HCT116 (cell line): Measurements from ENCODE around the gene UNC93B1. TPM values are rescaled to one million over a fixed set of nuclear protein-coding genes. Genes with fewer than 3 reads are reported as not detected.
A peak's percentile ranks its signal among the peaks of the same experiment; 100 is the strongest.

ENCODE experiments used
- ATAC-seq: fragments of 200-7000 bp; cut with Tn5 transposase; 2 replicates; pipeline ENCODE4 v1.9.1; 2020; ENCODE audit warnings: mild to moderate bottlenecking, moderate library complexity
- BruUV-seq: library from RNA; stranded (reverse); fragments of 400-500 nt; replicated peaks from 2 replicates; lab custom pipeline; 2021; lab: Mats Ljungman, UMichigan
- CTCF ChIA-PET: fragments of 300-600 bp; sonication (Branson Sonifier 250); formaldehyde crosslinking; loops from one replicate; lab custom pipeline; 2021; ENCODE audit warnings: antibody characterized with exemption; lab: Charles Lee
- POLR2A ChIA-PET: fragments of 300-600, 350-600 bp; sonication (Branson Sonifier 250); formaldehyde crosslinking; loops from one replicate; lab custom pipeline; 2021; ENCODE audit warnings: antibody characterized with exemption; lab: Charles Lee
- RAD21 ChIA-PET, 2 experiments: fragments of 300-600 bp; sonication (Branson Sonifier 250); formaldehyde crosslinking; loops; one replicate each; lab custom pipeline; 2023; ENCODE audit warnings: low total read pairs in 2 of 2; ENCODE audit not compliant: uncharacterized antibody in 2 of 2, unreplicated experiment in 2 of 2, low non-redundant PET in 1 of 2; lab: Charles Lee
- DNase-seq: peaks from one replicate; pipeline ENCODE4 v3.0.0-alpha.2; 2010; ENCODE audit warnings: low read depth, low spot score
- H2AFZ ChIP-seq: fragments of 200-600 bp; shearing (Covaris generic), sonication (generic); 2 replicates; pipeline ENCODE4 v1.6.1; 2017; ENCODE audit warnings: low read depth, mixed run types, mixed read lengths, antibody characterized with exemption, low read length; ENCODE audit not compliant: poor library complexity, severe bottlenecking
- H3K27ac ChIP-seq: 2 replicates; pipeline ENCODE4 v1.5.1; 2012; ENCODE audit warnings: low read depth, low read length
- H3K27me3 ChIP-seq: fragments of 200-600 bp; sonication (generic); 2 replicates; pipeline ENCODE4 v1.6.1; 2016; ENCODE audit warnings: mixed run types, low read length, mixed read lengths; ENCODE audit not compliant: insufficient read depth
- H3K36me3 ChIP-seq, 2 experiments: fragments of 200-500 bp in 1 of 2; fragments of 200-600 bp in 1 of 2; sonication (Bioruptor generic) in 1 of 2; sonication (generic) in 1 of 2; 2 replicates each; pipeline versions ENCODE4 v1.5.1 to v1.6.1; 2014 to 2016; ENCODE audit warnings: low read length in 2 of 2, inconsistent platforms in 1 of 2, mixed read lengths in 1 of 2, mixed run types in 1 of 2; ENCODE audit not compliant: insufficient read depth in 2 of 2, control insufficient read depth in 1 of 2
- H3K4me1 ChIP-seq, 2 experiments: fragments of 200-600 bp in 1 of 2; sonication (generic) in 1 of 2; 2 replicates each; pipeline versions ENCODE4 v1.5.1 to v1.6.1; 2012 to 2017; ENCODE audit warnings: low read length in 2 of 2, inconsistent platforms in 1 of 2, mild to moderate bottlenecking in 1 of 2, mixed read lengths in 1 of 2, mixed run types in 1 of 2, moderate library complexity in 1 of 2; ENCODE audit not compliant: insufficient read depth in 2 of 2, control insufficient read depth in 1 of 2
- H3K4me2 ChIP-seq: fragments of 200-600 bp; sonication (generic); 2 replicates; pipeline ENCODE4 v1.6.1; 2017; ENCODE audit warnings: mixed run types, low read length, mixed read lengths
- H3K4me3 ChIP-seq, 2 experiments: fragments of 200-600 bp in 1 of 2; sonication (generic) in 1 of 2; replicated peaks in 1 of 2; 2 replicates each; pipeline ENCODE4 v1.5.1; 2011 to 2016; ENCODE audit warnings: low read length in 2 of 2, control low read depth in 1 of 2, low read depth in 1 of 2, mild to moderate bottlenecking in 1 of 2, mixed read lengths in 1 of 2, mixed run types in 1 of 2
- H3K79me2 ChIP-seq: fragments of 200-600 bp; sonication (generic); 2 replicates; pipeline ENCODE4 v1.6.1; 2017; ENCODE audit warnings: mild to moderate bottlenecking, mixed run types, low read length, moderate library complexity, mixed read lengths; ENCODE audit not compliant: insufficient read depth
- H3K9ac ChIP-seq: fragments of 200-600 bp; sonication (generic); 2 replicates; pipeline ENCODE4 v1.6.1; 2016; ENCODE audit warnings: low read length, mixed read lengths
- H3K9me2 ChIP-seq: fragments of 200-600 bp; sonication (generic), shearing (Covaris generic); 2 replicates; pipeline ENCODE4 v1.6.1; 2017; ENCODE audit warnings: mixed run types, mild to moderate bottlenecking, moderate library complexity; ENCODE audit not compliant: insufficient read depth
- H3K9me3 ChIP-seq, 2 experiments: fragments of 200-500 bp in 1 of 2; fragments of 200-600 bp in 1 of 2; sonication (Bioruptor generic) in 1 of 2; sonication (generic) in 1 of 2; 2 replicates each; pipeline ENCODE4 v1.6.1; 2014 to 2017; ENCODE audit warnings: low read length in 2 of 2, mixed read lengths in 2 of 2, inconsistent platforms in 1 of 2, low read depth in 1 of 2, mild to moderate bottlenecking in 1 of 2, mixed run types in 1 of 2, moderate library complexity in 1 of 2; ENCODE audit not compliant: control insufficient read depth in 1 of 2, insufficient read depth in 1 of 2
- H4K20me1 ChIP-seq: fragments of 200-600 bp; sonication (generic), shearing (Covaris generic); 2 replicates; pipeline ENCODE4 v1.6.1; 2017; ENCODE audit warnings: mixed run types, mild to moderate bottlenecking, moderate library complexity; ENCODE audit not compliant: insufficient read depth
- CBX3 ChIP-seq: IDR thresholded peaks from 2 replicates; pipeline ENCODE4 v1.6.1; 2012; ENCODE audit warnings: low read depth
- EGR1 ChIP-seq: IDR thresholded peaks from 2 replicates; pipeline ENCODE4 v1.6.1; 2012; ENCODE audit warnings: low read depth
- ELF1 ChIP-seq: IDR thresholded peaks from 2 replicates; pipeline ENCODE4 v1.6.1; 2012; ENCODE audit warnings: low read depth, borderline replicate concordance
- EZH2phosphoT487 ChIP-seq: fragments of 200-600 bp; IDR thresholded peaks from 2 replicates; pipeline ENCODE4 v1.6.1; 2018; ENCODE audit warnings: antibody characterized with exemption, borderline replicate concordance
- FOSL1 ChIP-seq: IDR thresholded peaks from 2 replicates; pipeline ENCODE4 v1.6.1; 2012; ENCODE audit warnings: low read depth
- JUND ChIP-seq: IDR thresholded peaks from 2 replicates; pipeline ENCODE4 v1.6.1; 2012
- SIN3A ChIP-seq: IDR thresholded peaks from 2 replicates; pipeline ENCODE4 v1.6.1; 2012; ENCODE audit warnings: low read depth
- SRF ChIP-seq: IDR thresholded peaks from 2 replicates; pipeline ENCODE4 v1.6.1; 2012; ENCODE audit warnings: low read depth
- YY1 ChIP-seq: IDR thresholded peaks from 2 replicates; pipeline ENCODE4 v1.6.1; 2011; ENCODE audit warnings: low read length, low read depth, moderate library complexity, mild to moderate bottlenecking; ENCODE audit not compliant: insufficient replicate concordance; ENCODE audit errors: extremely low read depth
- ZFX ChIP-seq: fragments of 450-650 bp; IDR thresholded peaks from 2 replicates; pipeline ENCODE4 v1.6.1; 2017
- ZNF274 ChIP-seq: fragments of 200-500 bp; sonication (Bioruptor generic); IDR thresholded peaks from 2 replicates; pipeline ENCODE4 v1.6.1; 2014; ENCODE audit warnings: mild to moderate bottlenecking, low read depth, low read length, inconsistent platforms
- intact Hi-C: fragments of 100-400 bp; cut with micrococcal nuclease; formaldehyde crosslinking; loops from 2 replicates; pipeline ENCODE4 v1.10.0; 2022
- total RNA-seq: library from RNA; stranded (reverse); gene quantifications from one replicate; pipeline ENCODE4 v1.2.1, GENCODE V29; 2021; ENCODE audit not compliant: unreplicated experiment
- TF ChIP-seq, protein P1 (sequence below): IDR thresholded peaks from 2 replicates; pipeline ENCODE4 v1.6.1; 2012
- TF ChIP-seq, protein P2 (sequence below): IDR thresholded peaks from 2 replicates; pipeline ENCODE4 v1.6.1; 2011; ENCODE audit warnings: mild to moderate bottlenecking, low read length, moderate library complexity; ENCODE audit not compliant: insufficient replicate concordance; ENCODE audit errors: extremely low read depth
- TF ChIP-seq, protein P3 (sequence below), 3 experiments: fragments of 200-600 bp in 1 of 3; sonication (generic) in 1 of 3; IDR thresholded peaks in 2 of 3; conservative IDR thresholded peaks in 1 of 3; 2 replicates each; pipeline ENCODE4 v1.5.1; 2012 to 2017; ENCODE audit warnings: low read depth in 2 of 3, low read length in 2 of 3, antibody characterized with exemption in 1 of 3, borderline replicate concordance in 1 of 3, control low read depth in 1 of 3, mild to moderate bottlenecking in 1 of 3, mixed read lengths in 1 of 3, mixed run types in 1 of 3, moderate library complexity in 1 of 3; ENCODE audit not compliant: insufficient read depth in 1 of 3

The UNC93B1 gene
- total RNA-seq, 1 experiment from 2014 or later: 72.9 TPM

DNA sequence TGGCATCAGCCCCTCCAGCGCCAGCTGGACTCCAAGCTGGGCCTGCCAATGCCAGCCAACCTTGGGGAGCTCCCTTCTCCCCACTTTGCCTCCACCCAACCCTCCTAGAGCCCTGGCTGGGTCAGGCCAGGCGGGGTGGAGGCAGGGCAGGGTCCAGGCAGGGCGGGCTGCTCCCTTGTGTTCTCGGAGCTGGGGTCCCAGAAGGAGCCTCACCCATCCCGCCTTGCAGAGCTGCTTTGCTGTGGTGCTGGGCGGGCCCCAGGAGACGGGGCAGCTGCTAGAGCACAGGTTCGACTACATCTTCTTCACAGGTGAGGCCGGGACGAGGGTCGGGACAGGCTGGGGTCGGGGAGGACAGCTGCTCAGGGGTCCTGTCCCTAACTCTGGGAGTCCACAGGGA lies 15.6 kb upstream of the UNC93B1 start:
- no peaks in the 10 kb centered on the region for H3K79me2 ChIP-seq
- peaks cover 49 to 60% of the 10 kb centered on the region in 2 experiments for H3K4me1 ChIP-seq
- TF ChIP-seq EGR1 (no peak), ZFX (no peak), ZNF274 (no peak), SRF (no peak), SIN3A (no peak), JUND (no peak), CBX3 (no peak), EZH2phosphoT487 (no peak), ELF1 (no peak)
- TF ChIP-seq, protein P1, sequence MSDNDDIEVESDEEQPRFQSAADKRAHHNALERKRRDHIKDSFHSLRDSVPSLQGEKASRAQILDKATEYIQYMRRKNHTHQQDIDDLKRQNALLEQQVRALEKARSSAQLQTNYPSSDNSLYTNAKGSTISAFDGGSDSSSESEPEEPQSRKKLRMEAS: no peak
- TF ChIP-seq, all 23 proteins: peak for 0
- Histone ChIP-seq H3K9me2 (no peaks in the 10 kb centered on the region), H4K20me1 (no peaks in the 10 kb centered on the region), H3K4me2 (no peak overlapping the region), H3K4me3 (no peak overlapping the region), H3K9me3 (no peaks in the 10 kb centered on the region), H3K27me3 (no peaks in the 10 kb centered on the region), H3K27ac (peak overlapping the region; percentile 60; the same call in 1 of the 2 replicates), H3K36me3 (no peaks in the 10 kb centered on the region), H2AFZ (no peak overlapping the region), H3K9ac (no peak overlapping the region)
- intact Hi-C loops: no loop called here
- RAD21 ChIA-PET: interaction anchor here in 1 of 2 experiments (0.8 kb wide), 1 partner anchor 10 kb away, joined by 3 read pairs; the partner anchor contains the start of gene ALDH3B1
- CTCF ChIA-PET: no interaction called here
- no TSS peak for BruUV-seq
- ATAC-seq (no peak), DNase-seq (no peak)
- POLR2A ChIA-PET: no interaction called here

DNA sequence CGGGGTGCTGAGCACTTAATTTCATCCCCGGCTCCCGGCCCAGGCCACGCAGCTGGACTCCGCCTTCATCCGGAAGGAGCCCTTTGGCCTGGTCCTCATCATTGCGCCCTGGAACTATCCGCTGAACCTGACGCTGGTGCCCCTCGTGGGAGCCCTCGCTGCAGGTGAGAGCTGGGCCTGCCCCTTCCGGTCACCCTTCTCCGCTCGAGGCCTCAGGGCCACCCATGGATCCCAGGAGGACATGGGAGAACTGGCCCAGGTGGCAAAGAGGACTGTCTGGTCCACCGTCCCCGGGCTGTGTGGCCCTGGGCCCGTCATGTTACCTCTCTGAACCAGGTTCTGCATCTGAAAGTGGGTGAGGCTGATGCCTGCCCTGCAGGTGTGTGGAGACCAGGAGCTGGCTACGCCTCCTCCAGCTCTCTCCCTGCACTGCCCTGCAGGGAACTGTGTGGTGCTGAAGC lies 14.9 kb upstream of the UNC93B1 start:
- no peaks in the 10 kb centered on the region for H3K27me3 ChIP-seq
- H3K9me3 ChIP-seq: no peaks in the 10 kb centered on the region
- POLR2A ChIA-PET: no interaction called here
- TF ChIP-seq FOSL1 (no peak), YY1 (no peak), ZNF274 (no peak), EZH2phosphoT487 (no peak)
- TF ChIP-seq, protein P2, sequence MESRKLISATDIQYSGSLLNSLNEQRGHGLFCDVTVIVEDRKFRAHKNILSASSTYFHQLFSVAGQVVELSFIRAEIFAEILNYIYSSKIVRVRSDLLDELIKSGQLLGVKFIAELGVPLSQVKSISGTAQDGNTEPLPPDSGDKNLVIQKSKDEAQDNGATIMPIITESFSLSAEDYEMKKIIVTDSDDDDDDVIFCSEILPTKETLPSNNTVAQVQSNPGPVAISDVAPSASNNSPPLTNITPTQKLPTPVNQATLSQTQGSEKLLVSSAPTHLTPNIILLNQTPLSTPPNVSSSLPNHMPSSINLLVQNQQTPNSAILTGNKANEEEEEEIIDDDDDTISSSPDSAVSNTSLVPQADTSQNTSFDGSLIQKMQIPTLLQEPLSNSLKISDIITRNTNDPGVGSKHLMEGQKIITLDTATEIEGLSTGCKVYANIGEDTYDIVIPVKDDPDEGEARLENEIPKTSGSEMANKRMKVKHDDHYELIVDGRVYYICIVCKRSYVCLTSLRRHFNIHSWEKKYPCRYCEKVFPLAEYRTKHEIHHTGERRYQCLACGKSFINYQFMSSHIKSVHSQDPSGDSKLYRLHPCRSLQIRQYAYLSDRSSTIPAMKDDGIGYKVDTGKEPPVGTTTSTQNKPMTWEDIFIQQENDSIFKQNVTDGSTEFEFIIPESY: no peak
- TF ChIP-seq, protein P3, sequence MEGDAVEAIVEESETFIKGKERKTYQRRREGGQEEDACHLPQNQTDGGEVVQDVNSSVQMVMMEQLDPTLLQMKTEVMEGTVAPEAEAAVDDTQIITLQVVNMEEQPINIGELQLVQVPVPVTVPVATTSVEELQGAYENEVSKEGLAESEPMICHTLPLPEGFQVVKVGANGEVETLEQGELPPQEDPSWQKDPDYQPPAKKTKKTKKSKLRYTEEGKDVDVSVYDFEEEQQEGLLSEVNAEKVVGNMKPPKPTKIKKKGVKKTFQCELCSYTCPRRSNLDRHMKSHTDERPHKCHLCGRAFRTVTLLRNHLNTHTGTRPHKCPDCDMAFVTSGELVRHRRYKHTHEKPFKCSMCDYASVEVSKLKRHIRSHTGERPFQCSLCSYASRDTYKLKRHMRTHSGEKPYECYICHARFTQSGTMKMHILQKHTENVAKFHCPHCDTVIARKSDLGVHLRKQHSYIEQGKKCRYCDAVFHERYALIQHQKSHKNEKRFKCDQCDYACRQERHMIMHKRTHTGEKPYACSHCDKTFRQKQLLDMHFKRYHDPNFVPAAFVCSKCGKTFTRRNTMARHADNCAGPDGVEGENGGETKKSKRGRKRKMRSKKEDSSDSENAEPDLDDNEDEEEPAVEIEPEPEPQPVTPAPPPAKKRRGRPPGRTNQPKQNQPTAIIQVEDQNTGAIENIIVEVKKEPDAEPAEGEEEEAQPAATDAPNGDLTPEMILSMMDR (IDR thresholded peaks at IDR 0.05 in 2 of 3, conservative IDR thresholded peaks at IDR 0.05 in 1 of 3; ENCODE audit: borderline replicate concordance in 1 of 3, insufficient read depth in 1 of 3, low read depth in 2 of 3, low read length in 2 of 3): no peak
- CTCF ChIA-PET: no interaction called here
- H4K20me1 ChIP-seq: no peaks in the 10 kb centered on the region
- H2AFZ ChIP-seq: no peak overlapping the region
- no TSS peak for BruUV-seq
- intact Hi-C loops: no loop called here
- peaks cover 56 to 68% of the 10 kb centered on the region in 2 experiments for H3K4me1 ChIP-seq
- DNase-seq (no peak), ATAC-seq (no peak)
- peaks cover 3% of the 10 kb centered on the region; the same call in 1 of the 2 replicates for H3K79me2 ChIP-seq
- RAD21 ChIA-PET: no interaction called here
- no peak overlapping the region for H3K4me2 ChIP-seq
- H3K36me3 ChIP-seq: no peaks in the 10 kb centered on the region
- H3K9me2 ChIP-seq: no peaks in the 10 kb centered on the region
- no peak overlapping the region for H3K9ac ChIP-seq
- no peak overlapping the region for H3K27ac ChIP-seq
- H3K4me3 ChIP-seq: no peak overlapping the region
